Spleen (tissue), 11 donors: Measurements from ENCODE around the gene SP4. TPM values are rescaled to one million over a fixed set of nuclear protein-coding genes. Genes with fewer than 3 reads are reported as not detected.

Experiments
- DNase-seq: peaks from one replicate; pipeline ENCODE4 v3.0.0-alpha.2; 2020
- H3K27ac ChIP-seq, 8 donors: fragments of 200-600 bp; sonication (generic) in 7 of 8; 1 replicate in 4 of 8; 2 replicates in 4 of 8; pipeline versions ENCODE4 v1.5.0 to v1.8.0; 2016 to 2021; ENCODE audit warnings: inconsistent platforms in 4 of 8, mild to moderate bottlenecking in 4 of 8, moderate library complexity in 1 of 8
- H3K27me3 ChIP-seq, 7 donors: fragments of 200-600 bp; sonication (generic) in 6 of 7; replicated peaks in 1 of 7; 1 replicate in 4 of 7; 2 replicates in 3 of 7; pipeline versions ENCODE4 v1.5.0 to v1.8.0; 2016 to 2021; ENCODE audit warnings: inconsistent platforms in 3 of 7, mild to moderate bottlenecking in 1 of 7
- H3K36me3 ChIP-seq, 6 donors: fragments of 200-600 bp; sonication (generic) in 5 of 6; 1 replicate in 4 of 6; 2 replicates in 2 of 6; pipeline versions ENCODE4 v1.5.0 to v1.8.0; 2016 to 2021; ENCODE audit warnings: inconsistent platforms in 2 of 6
- H3K4me1 ChIP-seq, 6 donors: fragments of 200-600 bp; sonication (generic) in 5 of 6; 1 replicate in 3 of 6; 2 replicates in 3 of 6; pipeline versions ENCODE4 v1.5.0 to v1.8.0; 2016 to 2021; ENCODE audit warnings: inconsistent platforms in 3 of 6
- H3K4me3 ChIP-seq, 8 donors: fragments of 200-600 bp; sonication (generic) in 7 of 8; 1 replicate in 4 of 8; 2 replicates in 4 of 8; pipeline versions ENCODE4 v1.5.0 to v1.8.0; 2016 to 2021; ENCODE audit warnings: inconsistent platforms in 4 of 8, mild to moderate bottlenecking in 4 of 8, moderate library complexity in 2 of 8
- H3K9me3 ChIP-seq, 8 donors: fragments of 200-600 bp; sonication (generic) in 7 of 8; 1 replicate in 4 of 8; 2 replicates in 4 of 8; pipeline versions ENCODE4 v1.5.0 to v1.8.0; 2016 to 2021; ENCODE audit warnings: inconsistent platforms in 4 of 8
- POLR2A ChIP-seq, 3 donors: fragments of 450-650 bp; IDR thresholded peaks; one replicate each; pipeline ENCODE4 v1.5.1; 2017; ENCODE audit warnings: antibody characterized with exemption in 3 of 3, mild to moderate bottlenecking in 1 of 3
- POLR2AphosphoS5 ChIP-seq, 3 donors: sonication (generic); formaldehyde crosslinking; IDR thresholded peaks; one replicate each; pipeline ENCODE4 v1.5.1; 2017; ENCODE audit warnings: antibody characterized with exemption in 3 of 3
- WGBS, 5 donors: extraction: QIAGEN DNeasy Blood & Tissue Kit in 3 of 5; methylation state at CpG; one replicate each; pipeline versions ENCODE4 v1.1.5 to v1.1.7; 2013 to 2018; 5-methylcytosine and 5-hydroxymethylcytosine counted together
- intact Hi-C: fragments of 100-400 bp; cut with DNase I; formaldehyde crosslinking; loops from one replicate; pipeline ENCODE4 v1.15.0; 2023; ENCODE audit warnings: low total_unique reads
- polyA plus RNA-seq, 3 donors: library from polyadenylated mRNA; stranded (reverse); fragments of 200-250 nt; gene quantifications; one replicate each; pipeline ENCODE4 v1.2.1, GENCODE V29; 2013
- total RNA-seq, 7 donors: library from RNA; depleted of rRNA in 3 of 7; stranded (reverse); fragments of >200 nt in 3 of 7; fragmentation: NEBNext Ultra II Directional in 4 of 7; extraction: Animal tissue kit (Norgen Biotek cat#: 25700) in 4 of 7; gene quantifications; one replicate each; pipeline versions ENCODE4 v1.1.0 to v1.2.1, GENCODE V29; 2016 to 2021
- TF ChIP-seq, protein P1 (sequence below), 11 experiments: fragments of 200-600 bp in 7 of 11; fragments of 450-650 bp in 4 of 11; sonication (generic) in 4 of 11; IDR thresholded peaks in 8 of 11; conservative IDR thresholded peaks in 3 of 11; 1 replicate in 7 of 11; 2 replicates in 4 of 11; pipeline versions ENCODE4 v1.4.0 to v1.8.0; 2016 to 2021; ENCODE audit warnings: antibody characterized with exemption in 11 of 11, inconsistent platforms in 4 of 11, mild to moderate bottlenecking in 1 of 11
- donor health status: healthy with polysubstance abuse.
- donor health status: DM: no; HTN: no; CAD: no; lungs with moderate emphysema.
- donor health status: DM: no; HTN: no; CAD: no.
- donor health status: Bipolar disorder and iron deficiency.
- donor health status: healthy.
- donor health status: DM: no; HTN: no; CAD: no.
- donor health status: DM: yes; HTN: yes; CAD: no.

Gene SP4
- total and polyA plus RNA-seq, 10 donors = 2.5 to 19.0 (median 14.3) TPM

GRCh38 chr7:21497072-21497471 is 69.2 kb downstream of the SP4 start:
- Histone ChIP-seq H3K27ac (no peak overlapping the region), H3K27me3 (no peaks in the 10 kb centered on the region), H3K4me1 (no peaks in the 10 kb centered on the region), H3K9me3 (peaks cover 0 to 53% (median 45%) of the 10 kb centered on the region in 8 donors), H3K36me3 (peaks cover 0 to 56% (median 4%) of the 10 kb centered on the region in 6 donors), H3K4me3 (no peak overlapping the region)
- TF ChIP-seq, protein P1, sequence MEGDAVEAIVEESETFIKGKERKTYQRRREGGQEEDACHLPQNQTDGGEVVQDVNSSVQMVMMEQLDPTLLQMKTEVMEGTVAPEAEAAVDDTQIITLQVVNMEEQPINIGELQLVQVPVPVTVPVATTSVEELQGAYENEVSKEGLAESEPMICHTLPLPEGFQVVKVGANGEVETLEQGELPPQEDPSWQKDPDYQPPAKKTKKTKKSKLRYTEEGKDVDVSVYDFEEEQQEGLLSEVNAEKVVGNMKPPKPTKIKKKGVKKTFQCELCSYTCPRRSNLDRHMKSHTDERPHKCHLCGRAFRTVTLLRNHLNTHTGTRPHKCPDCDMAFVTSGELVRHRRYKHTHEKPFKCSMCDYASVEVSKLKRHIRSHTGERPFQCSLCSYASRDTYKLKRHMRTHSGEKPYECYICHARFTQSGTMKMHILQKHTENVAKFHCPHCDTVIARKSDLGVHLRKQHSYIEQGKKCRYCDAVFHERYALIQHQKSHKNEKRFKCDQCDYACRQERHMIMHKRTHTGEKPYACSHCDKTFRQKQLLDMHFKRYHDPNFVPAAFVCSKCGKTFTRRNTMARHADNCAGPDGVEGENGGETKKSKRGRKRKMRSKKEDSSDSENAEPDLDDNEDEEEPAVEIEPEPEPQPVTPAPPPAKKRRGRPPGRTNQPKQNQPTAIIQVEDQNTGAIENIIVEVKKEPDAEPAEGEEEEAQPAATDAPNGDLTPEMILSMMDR (IDR thresholded peaks at IDR 0.05 in 8 of 11, conservative IDR thresholded peaks at IDR 0.05 in 3 of 11) = no peak
- TF ChIP-seq POLR2A (IDR thresholded peaks at IDR 0.05) = no peak
- no peak for TF ChIP-seq POLR2AphosphoS5 (IDR thresholded peaks at IDR 0.05)
- intact Hi-C loops = no loop called here
- no peak for DNase-seq

- peaks cover 0 to 28% (median 18%) of the 10 kb centered on the region in 8 donors for H3K9me3 ChIP-seq
- no peak overlapping the region for H3K27ac ChIP-seq
- no peaks in the 10 kb centered on the region for H3K27me3 ChIP-seq
- WGBS, 5 donors = 90 to 92% (median 91%) methylated on average over 6 of the region's 6 CpGs
- H3K4me3 ChIP-seq = no peak overlapping the region
- no peak for TF ChIP-seq POLR2A (IDR thresholded peaks at IDR 0.05)
- TF ChIP-seq, protein P1 (IDR thresholded peaks at IDR 0.05 in 8 of 11, conservative IDR thresholded peaks at IDR 0.05 in 3 of 11) = no peak
- no peak for TF ChIP-seq POLR2AphosphoS5 (IDR thresholded peaks at IDR 0.05)
- H3K4me1 ChIP-seq = no peaks in the 10 kb centered on the region
- intact Hi-C loops = no loop called here
- no peak for DNase-seq
- H3K36me3 ChIP-seq = peaks cover 0 to 43% (median 4%) of the 10 kb centered on the region in 6 donors
Measured at GRCh38 chr7:21500117-21500832, 72.4 kb downstream of the SP4 start.

- intact Hi-C loops = no loop called here
- no peak overlapping the region for H3K4me3 ChIP-seq
- H3K27ac ChIP-seq = no peak overlapping the region
- peaks cover 0 to 19% (median 4%) of the 10 kb centered on the region in 8 donors for H3K9me3 ChIP-seq
- no peak for DNase-seq
- H3K4me1 ChIP-seq = no peaks in the 10 kb centered on the region
- 92 to 98% (median 97%) methylated on average over 2 of the region's 2 CpGs for WGBS, 5 donors
- no peaks in the 10 kb centered on the region for H3K27me3 ChIP-seq
- TF ChIP-seq, protein P1 (IDR thresholded peaks at IDR 0.05 in 8 of 11, conservative IDR thresholded peaks at IDR 0.05 in 3 of 11) = no peak
- no peak for TF ChIP-seq POLR2A (IDR thresholded peaks at IDR 0.05)
- no peak for TF ChIP-seq POLR2AphosphoS5 (IDR thresholded peaks at IDR 0.05)
- peaks cover 0 to 53% (median 8%) of the 10 kb centered on the region in 6 donors for H3K36me3 ChIP-seq
Measured at GRCh38 chr7:21504021-21504420, 76.1 kb downstream of the SP4 start.

- Histone ChIP-seq H3K4me1 (no peaks in the 10 kb centered on the region), H3K9me3 (peaks cover 0 to 19% (median 4%) of the 10 kb centered on the region in 8 donors), H3K27me3 (no peaks in the 10 kb centered on the region), H3K4me3 (no peak overlapping the region), H3K27ac (no peak overlapping the region), H3K36me3 (peaks cover 0 to 80% (median 13%) of the 10 kb centered on the region in 6 donors)
- WGBS, 5 donors = 87 to 91% (median 89%) methylated on average over 7 to 8 of the region's 8 CpGs
- intact Hi-C loops = loop anchor here (5.0 kb wide), 2 partner anchors 255 to 730 kb away; no protein-coding TSS in a partner anchor
- DNase-seq = no peak
- TF ChIP-seq POLR2A (IDR thresholded peaks at IDR 0.05) = no peak
- TF ChIP-seq, protein P1 (IDR thresholded peaks at IDR 0.05 in 8 of 11, conservative IDR thresholded peaks at IDR 0.05 in 3 of 11) = peak; percentile 34 to 81 (median 74)
Measured at GRCh38 chr7:21507627-21508343, 79.9 kb downstream of the SP4 start.
